HG03432 (cell line): ENCODE measurements around the gene LRIG1.

ENCODE experiments used
- ATAC-seq: cut with Tn5 transposase; IDR thresholded peaks from one replicate; pipeline ENCODE4 v1.9.1; 2021; ENCODE audit warnings: mild to moderate bottlenecking, moderate library complexity; ENCODE audit not compliant: unreplicated experiment

LRIG1 gene

GRCh38 chr3:66504850-66505641 is 4.2 kb upstream of the LRIG1 start:
- ATAC-seq: no peak

- ATAC-seq: no peak
These were observed 2.2 kb upstream of the LRIG1 start for GRCh38 chr3:66502981-66503380.

GRCh38 chr3:66502245-66502874 is 1.5 kb upstream of the LRIG1 start:
- ATAC-seq: no peak

- ATAC-seq: no peak
These were observed 842 bp upstream of the LRIG1 start for GRCh38 chr3:66501483-66502244.

GRCh38 chr3:66499881-66500575 is 794 bp downstream of the LRIG1 start:
- peak; percentile 23 for ATAC-seq

GRCh38 chr3:66498687-66499621 is 1.9 kb downstream of the LRIG1 start:
- no peak for ATAC-seq

GRCh38 chr3:66497985-66498671 is 2.7 kb downstream of the LRIG1 start:
- ATAC-seq: no peak

GRCh38 chr3:66497288-66497984 is 3.4 kb downstream of the LRIG1 start:
- ATAC-seq: no peak

- ATAC-seq: no peak
These were observed 4.1 kb downstream of the LRIG1 start for GRCh38 chr3:66496746-66497145.

- no peak for ATAC-seq
These were observed 4.5 kb downstream of the LRIG1 start for GRCh38 chr3:66496301-66496700.

GRCh38 chr3:66495668-66496045 is 5.2 kb downstream of the LRIG1 start:
- no peak for ATAC-seq

- no peak for ATAC-seq
These were observed 5.7 kb downstream of the LRIG1 start for GRCh38 chr3:66494959-66495667.

GRCh38 chr3:66493458-66494099 is 7.2 kb downstream of the LRIG1 start:
- no peak for ATAC-seq

- no peak for ATAC-seq
These were observed 8.2 kb downstream of the LRIG1 start for GRCh38 chr3:66492672-66493071.

GRCh38 chr3:66492071-66492470 is 8.8 kb downstream of the LRIG1 start:
- no peak for ATAC-seq

GRCh38 chr3:66490984-66491383 is 9.8 kb downstream of the LRIG1 start:
- no peak for ATAC-seq

GRCh38 chr3:66490214-66490613 is 10.6 kb downstream of the LRIG1 start:
- ATAC-seq: peak; percentile 55

- no peak for ATAC-seq
These were observed 11.2 kb downstream of the LRIG1 start for GRCh38 chr3:66489581-66489980.
